DND-41 (cell line): Measurements from ENCODE around the gene VSIG10L2.
"Not testable (repeated sequence)": the region's sequence is repeated elsewhere in the genome, so short reads cannot be mapped to it uniquely, and the experiment has no call there.

Experiments used
- ATAC-seq: fragments of 200-7000 bp; cut with Tn5 transposase; 3 replicates; pipeline ENCODE4 v1.9.1; 2021; ENCODE audit warnings: low read depth; ENCODE audit not compliant: insufficient read depth
- DNase-seq: peaks from one replicate; pipeline ENCODE4 v3.0.0-alpha.2; 2020
- H2AFZ ChIP-seq: 2 replicates; pipeline ENCODE4 v1.6.0; 2012; ENCODE audit warnings: low read depth, low read length
- H3K27ac ChIP-seq: 2 replicates; pipeline ENCODE4 v1.5.1; 2012; ENCODE audit warnings: low read length, inconsistent platforms
- H3K27me3 ChIP-seq: fragments of 200-600 bp; sonication (generic); 2 replicates; pipeline ENCODE4 v1.6.0; 2012; ENCODE audit warnings: low read length, mild to moderate bottlenecking, inconsistent platforms; ENCODE audit not compliant: insufficient read depth, poor library complexity
- H3K36me3 ChIP-seq: 2 replicates; pipeline ENCODE4 v1.5.1; 2012; ENCODE audit warnings: low read length, inconsistent platforms; ENCODE audit not compliant: insufficient read depth
- H3K4me1 ChIP-seq: 2 replicates; pipeline ENCODE4 v1.5.1; 2012; ENCODE audit warnings: mild to moderate bottlenecking, low read length; ENCODE audit not compliant: insufficient read depth
- H3K4me2 ChIP-seq: 2 replicates; pipeline ENCODE4 v1.6.0; 2012; ENCODE audit warnings: mild to moderate bottlenecking, moderate library complexity, low read length, inconsistent platforms; ENCODE audit not compliant: insufficient read depth
- H3K4me3 ChIP-seq, 2 experiments: fragments of 200-600 bp in 1 of 2; shearing (Covaris generic) in 1 of 2; 2 replicates each; pipeline ENCODE4 v1.5.1; 2012 to 2016; ENCODE audit warnings: inconsistent platforms in 2 of 2, low read length in 2 of 2, mild to moderate bottlenecking in 2 of 2, low read depth in 1 of 2, moderate library complexity in 1 of 2
- H3K79me2 ChIP-seq: 2 replicates; pipeline ENCODE4 v1.6.0; 2012; ENCODE audit warnings: low read length, inconsistent platforms; ENCODE audit not compliant: insufficient read depth
- H3K9ac ChIP-seq: 2 replicates; pipeline ENCODE4 v1.6.0; 2012; ENCODE audit warnings: low read depth, mild to moderate bottlenecking, inconsistent platforms, low read length, moderate library complexity
- H3K9me3 ChIP-seq: 2 replicates; pipeline ENCODE4 v1.5.1; 2012; ENCODE audit warnings: low read length, moderate library complexity, mild to moderate bottlenecking, inconsistent platforms; ENCODE audit not compliant: insufficient read depth, severe bottlenecking
- H4K20me1 ChIP-seq: 2 replicates; pipeline ENCODE4 v1.6.0; 2012; ENCODE audit warnings: low read length; ENCODE audit not compliant: insufficient read depth
- CTCF ChIP-seq: IDR thresholded peaks from 2 replicates; pipeline ENCODE4 v1.5.1; 2012; ENCODE audit warnings: borderline replicate concordance, low read length, moderate library complexity, mild to moderate bottlenecking; ENCODE audit not compliant: poor library complexity, severe bottlenecking; ENCODE audit errors: extremely low read depth
- EZH2 ChIP-seq: IDR thresholded peaks from 3 replicates; pipeline ENCODE4 v1.6.1; 2012; ENCODE audit warnings: borderline replicate concordance, low read depth, mild to moderate bottlenecking, moderate library complexity, low read length, inconsistent platforms; ENCODE audit not compliant: severe bottlenecking

The VSIG10L2 gene

GRCh38 chr11:125910226-125910849 is 35.5 kb upstream of the VSIG10L2 start:
- peaks cover 10% of the 10 kb centered on the region for H3K27me3 ChIP-seq
- no peak overlapping the region for H3K4me3 ChIP-seq
- ATAC-seq, result no peak
- no peaks in the 10 kb centered on the region for H3K79me2 ChIP-seq
- H3K9ac ChIP-seq, result no peak overlapping the region
- DNase-seq, result no peak
- peak; percentile 24 for TF ChIP-seq EZH2
- TF ChIP-seq CTCF, result no peak
- H3K27ac ChIP-seq, result no peak overlapping the region
- H3K4me2 ChIP-seq, result no peak overlapping the region
- H3K4me1 ChIP-seq, result no peaks in the 10 kb centered on the region
- H3K36me3 ChIP-seq, result no peaks in the 10 kb centered on the region
- H4K20me1 ChIP-seq, result no peaks in the 10 kb centered on the region
- H3K9me3 ChIP-seq, result no peaks in the 10 kb centered on the region
- H2AFZ ChIP-seq, result no peak overlapping the region

- H4K20me1 ChIP-seq, result not testable (repeated sequence)
These were observed 31.2 kb upstream of the VSIG10L2 start for GRCh38 chr11:125914601-125915000.

GRCh38 chr11:125916683-125917347 is 29.0 kb upstream of the VSIG10L2 start:
- H3K4me1 ChIP-seq, result no peaks in the 10 kb centered on the region
- DNase-seq (no peak), ATAC-seq (no peak)
- H3K4me3 ChIP-seq, result no peak overlapping the region
- H4K20me1 ChIP-seq, result no peaks in the 10 kb centered on the region
- H3K27me3 ChIP-seq, result peaks cover 15% of the 10 kb centered on the region
- H3K9ac ChIP-seq, result no peak overlapping the region
- H2AFZ ChIP-seq, result no peak overlapping the region
- H3K36me3 ChIP-seq, result no peaks in the 10 kb centered on the region
- TF ChIP-seq CTCF (no peak), EZH2 (no peak)
- H3K9me3 ChIP-seq, result no peaks in the 10 kb centered on the region
- no peak overlapping the region for H3K27ac ChIP-seq
- no peak overlapping the region for H3K4me2 ChIP-seq
- H3K79me2 ChIP-seq, result no peaks in the 10 kb centered on the region

More at GRCh38 chr11:125914601-125915000, 31.2 kb upstream of the VSIG10L2 start:
- ATAC-seq, H3K9me3 ChIP-seq, H3K4me2 ChIP-seq, H3K36me3 ChIP-seq, H3K9ac ChIP-seq, H3K79me2 ChIP-seq, H3K4me1 ChIP-seq, H2AFZ ChIP-seq, H3K27ac ChIP-seq, DNase-seq, H3K4me3 ChIP-seq: not testable (repeated sequence)
- peaks cover 19% of the 10 kb centered on the region for H3K27me3 ChIP-seq

- H3K27ac ChIP-seq, result no peak overlapping the region
- no peaks in the 10 kb centered on the region for H3K79me2 ChIP-seq
- no peaks in the 10 kb centered on the region for H3K9me3 ChIP-seq
- no peak for TF ChIP-seq CTCF
- no peak for TF ChIP-seq EZH2
- no peak for DNase-seq
- H4K20me1 ChIP-seq, result no peaks in the 10 kb centered on the region
- H3K36me3 ChIP-seq, result no peaks in the 10 kb centered on the region
- no peak for ATAC-seq
- no peak overlapping the region for H3K4me3 ChIP-seq
- no peak overlapping the region for H3K9ac ChIP-seq
- H3K4me1 ChIP-seq, result no peaks in the 10 kb centered on the region
- peaks cover 15% of the 10 kb centered on the region for H3K27me3 ChIP-seq
- H3K4me2 ChIP-seq, result no peak overlapping the region
- H2AFZ ChIP-seq, result no peak overlapping the region
These were observed 27.6 kb upstream of the VSIG10L2 start for GRCh38 chr11:125918140-125918840.
